Skin of body (tissue), 2 donors: Measurements from ENCODE around the gene PIGU. TPM values are rescaled to one million over a fixed set of nuclear protein-coding genes. Genes with fewer than 3 reads are reported as not detected.
"Not testable (repeated sequence)": the region's sequence is repeated elsewhere in the genome, so short reads cannot be mapped to it uniquely, and the experiment has no call there.

Experiments
- DNase-seq: peaks from one replicate; lab custom pipeline; 2025; lab: John Stamatoyannopoulos, UW
- total RNA-seq: library from RNA; depleted of rRNA; stranded (reverse); fragments of >200 nt; gene quantifications from one replicate; pipeline ENCODE4 v1.2.3, GENCODE V29; 2014

PIGU gene
- 9.8 TPM for total RNA-seq

GRCh38 chr20:34676642-34677373 is at the start of gene PIGU:
Gene PIGU (minus strand): TSS chr20:34677092. CDS start chr20:34677085, 7 bp downstream.
- peak; percentile 95 for DNase-seq

GRCh38 chr20:34724172-34724571 is 47.3 kb upstream of the PIGU start:
- no peak for DNase-seq

- not testable (repeated sequence) for DNase-seq
Measured at GRCh38 chr20:34722560-34722959, 45.7 kb upstream of the PIGU start.

- no peak for DNase-seq
Measured at GRCh38 chr20:34720266-34720665, 43.4 kb upstream of the PIGU start.

- DNase-seq: not testable (repeated sequence)
Measured at GRCh38 chr20:34719242-34720017, 42.5 kb upstream of the PIGU start.

- no peak for DNase-seq
Measured at GRCh38 chr20:34717230-34718095, 40.6 kb upstream of the PIGU start.

GRCh38 chr20:34716921-34717229 is 40.0 kb upstream of the PIGU start:
- no peak for DNase-seq

- no peak for DNase-seq
Measured at GRCh38 chr20:34715384-34715783, 38.5 kb upstream of the PIGU start.

GRCh38 chr20:34713944-34714515 is 37.1 kb upstream of the PIGU start:
- not testable (repeated sequence) for DNase-seq

GRCh38 chr20:34713194-34713943 is 36.5 kb upstream of the PIGU start:
- peak; percentile 22 for DNase-seq

- no peak for DNase-seq
Measured at GRCh38 chr20:34712525-34713192, 35.8 kb upstream of the PIGU start.

GRCh38 chr20:34711813-34712430 is 35.0 kb upstream of the PIGU start:
- DNase-seq: no peak

GRCh38 chr20:34710861-34711574 is 34.1 kb upstream of the PIGU start:
- no peak for DNase-seq

- DNase-seq: no peak
Measured at GRCh38 chr20:34710568-34710839, 33.6 kb upstream of the PIGU start.

GRCh38 chr20:34709831-34710567 is 33.1 kb upstream of the PIGU start:
- DNase-seq: peak; percentile 72

GRCh38 chr20:34709044-34709830 is 32.3 kb upstream of the PIGU start:
- peak; percentile 72 for DNase-seq

GRCh38 chr20:34708621-34709043 is 31.7 kb upstream of the PIGU start:
- DNase-seq: no peak
